ENCODE measurements around the gene CA10. TPM values are rescaled to one million over a fixed set of nuclear protein-coding genes. Genes with fewer than 3 reads are reported as not detected.

The CA10 gene
- polyA plus RNA-seq, 1 donor (not counting 4 experiments of a cell fraction or from before 2014, with no cell fraction given): 2.9 TPM

DNA sequence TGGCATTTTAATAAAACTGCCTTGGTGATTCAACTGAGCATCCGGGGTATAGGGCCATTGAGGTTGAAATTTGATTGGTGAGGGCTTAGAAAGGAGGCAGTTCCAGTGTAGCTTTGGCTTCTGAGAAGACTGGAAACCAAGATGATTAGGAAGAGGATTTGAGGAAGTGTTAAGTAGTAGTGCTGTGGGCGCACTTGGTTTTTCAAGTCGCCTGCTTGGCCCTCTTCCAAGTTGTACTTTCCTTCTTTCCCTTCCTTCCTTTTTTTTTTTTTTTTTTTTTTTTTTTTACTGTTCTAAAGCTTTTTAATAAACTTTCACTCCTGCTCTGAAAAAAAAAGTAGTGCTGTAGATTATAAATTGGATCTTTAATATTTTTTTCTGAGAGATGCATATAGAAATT is 577.6 kb downstream of the CA10 start:
- FAIRE-seq: no peak
- DNase-seq (ENCODE audit: low read depth, low spot score): no peak
- dilution Hi-C loops (cut with MboI; ENCODE audit: extremely low pct_ligation_motif_present, low sequenced_read_pairs): no loop called here
- H3K4me2 ChIP-seq (ENCODE audit: control insufficient read depth, extremely low read depth, insufficient read depth, low read depth, low read length): no peak overlapping the region
- no peak overlapping the region for H3K9ac ChIP-seq (ENCODE audit: control insufficient read depth, extremely low read depth, insufficient read depth, low read length)
- no peak overlapping the region for H2AFZ ChIP-seq (ENCODE audit: control insufficient read depth, low read length)
- no peaks in the 10 kb centered on the region for H3K79me2 ChIP-seq (ENCODE audit: control insufficient read depth, insufficient read depth, low read length)
- H3K4me1 ChIP-seq (ENCODE audit: control insufficient read depth, extremely low read depth, insufficient read depth, low read length): no peaks in the 10 kb centered on the region
- no peaks in the 10 kb centered on the region for H3K36me3 ChIP-seq (ENCODE audit: control insufficient read depth in 2 of 2, extremely low read depth in 1 of 2, insufficient read depth in 2 of 2, low read length in 2 of 2)
- no peaks in the 10 kb centered on the region for H3K9me1 ChIP-seq (ENCODE audit: control insufficient read depth, extremely low read depth, insufficient read depth, low read length)
- H3K27me3 ChIP-seq (ENCODE audit: control insufficient read depth, extremely low read depth, insufficient read depth, low read length): no peaks in the 10 kb centered on the region
- no peaks in the 10 kb centered on the region for H4K20me1 ChIP-seq (ENCODE audit: control insufficient read depth, extremely low read depth, insufficient read depth, low read length)
- TF ChIP-seq CTCF (optimal IDR thresholded peaks at IDR 0.05 in 1 of 3, IDR thresholded peaks at IDR 0.05 in 1 of 3, conservative IDR thresholded peaks at IDR 0.05 in 1 of 3; ENCODE audit: extremely low read depth in 1 of 3, insufficient read depth in 2 of 3, low read length in 3 of 3) (no peak), EZH2 (IDR thresholded peaks at IDR 0.05; ENCODE audit: low read length) (no peak)
- H3K27ac ChIP-seq (ENCODE audit: control insufficient read depth, insufficient read depth, low read length): no peak overlapping the region
- H3K4me3 ChIP-seq (ENCODE audit: control insufficient read depth in 2 of 3, extremely low read depth in 1 of 3, insufficient read depth in 2 of 3, low read depth in 1 of 3, low read length in 3 of 3): no peak overlapping the region
- H3K9me3 ChIP-seq (ENCODE audit: control insufficient read depth, low read depth, low read length): no peaks in the 10 kb centered on the region

Data from keratinocyte (primary cell).